ENCODE data around the gene ZER1.
A peak's percentile ranks its signal among the peaks of the same experiment; 100 is the strongest.
"Not testable (repeated sequence)": the region's sequence is repeated elsewhere in the genome, so short reads cannot be mapped to it uniquely, and the experiment has no call there.

ZER1 gene

GRCh38 chr9:128715436-128715750 lies 56.3 kb downstream of the ZER1 start:
- DNase-seq (ENCODE audit: low read depth) = no peak

GRCh38 chr9:128714586-128715435 lies 56.9 kb downstream of the ZER1 start:
- no peak for DNase-seq (ENCODE audit: low read depth)

- DNase-seq (ENCODE audit: low read depth) = no peak
Observed at GRCh38 chr9:128713941-128714573, 57.7 kb downstream of the ZER1 start.

- DNase-seq (ENCODE audit: low read depth) = no peak
Observed at GRCh38 chr9:128713411-128713780, 58.3 kb downstream of the ZER1 start.

- no peak for DNase-seq (ENCODE audit: low read depth)
Observed at GRCh38 chr9:128712451-128713410, 59.0 kb downstream of the ZER1 start.

- no peak for DNase-seq (ENCODE audit: low read depth)
Observed at GRCh38 chr9:128707446-128707845, 64.3 kb downstream of the ZER1 start.

- DNase-seq (ENCODE audit: low read depth) = no peak
Observed at GRCh38 chr9:128706671-128707381, 64.9 kb downstream of the ZER1 start.

GRCh38 chr9:128706045-128706444 lies 65.7 kb downstream of the ZER1 start:
- DNase-seq (ENCODE audit: low read depth) = no peak

- no peak for DNase-seq (ENCODE audit: low read depth)
Observed at GRCh38 chr9:128705051-128705965, 66.4 kb downstream of the ZER1 start.

GRCh38 chr9:128704356-128704670 lies 67.4 kb downstream of the ZER1 start:
- DNase-seq (ENCODE audit: low read depth) = no peak

- no peak for DNase-seq (ENCODE audit: low read depth)
Observed at GRCh38 chr9:128703616-128704355, 67.9 kb downstream of the ZER1 start.

- DNase-seq (ENCODE audit: low read depth) = no peak
Observed at GRCh38 chr9:128702949-128703615, 68.6 kb downstream of the ZER1 start.

- peak; percentile 76 for DNase-seq (ENCODE audit: low read depth)
Observed at GRCh38 chr9:128702445-128702948, 69.2 kb downstream of the ZER1 start, which contains the start of gene PKN3. TSS of gene PKN3 (plus strand) at chr9:128702503. CDS start at chr9:128702916, 413 bp downstream.

- no peak for DNase-seq (ENCODE audit: low read depth)
Observed at GRCh38 chr9:128701227-128701854, 70.4 kb downstream of the ZER1 start.

- not testable (repeated sequence) for DNase-seq (ENCODE audit: low read depth)
Observed at GRCh38 chr9:128699096-128699795, 72.5 kb downstream of the ZER1 start.

GRCh38 chr9:128696923-128697707 lies 74.6 kb downstream of the ZER1 start:
- DNase-seq (ENCODE audit: low read depth) = no peak

GRCh38 chr9:128694344-128694743 lies 77.4 kb downstream of the ZER1 start:
- no peak for DNase-seq (ENCODE audit: low read depth)

Data from stimulated activated CD8-positive, alpha-beta memory T cell treated with anti-CD3 and anti-CD28 coated beads, Interleukin-15, amount 100 ng/mL, for 1 hour (primary cell).